Measurements from ENCODE around the gene CDCA4.

The CDCA4 gene

DNA sequence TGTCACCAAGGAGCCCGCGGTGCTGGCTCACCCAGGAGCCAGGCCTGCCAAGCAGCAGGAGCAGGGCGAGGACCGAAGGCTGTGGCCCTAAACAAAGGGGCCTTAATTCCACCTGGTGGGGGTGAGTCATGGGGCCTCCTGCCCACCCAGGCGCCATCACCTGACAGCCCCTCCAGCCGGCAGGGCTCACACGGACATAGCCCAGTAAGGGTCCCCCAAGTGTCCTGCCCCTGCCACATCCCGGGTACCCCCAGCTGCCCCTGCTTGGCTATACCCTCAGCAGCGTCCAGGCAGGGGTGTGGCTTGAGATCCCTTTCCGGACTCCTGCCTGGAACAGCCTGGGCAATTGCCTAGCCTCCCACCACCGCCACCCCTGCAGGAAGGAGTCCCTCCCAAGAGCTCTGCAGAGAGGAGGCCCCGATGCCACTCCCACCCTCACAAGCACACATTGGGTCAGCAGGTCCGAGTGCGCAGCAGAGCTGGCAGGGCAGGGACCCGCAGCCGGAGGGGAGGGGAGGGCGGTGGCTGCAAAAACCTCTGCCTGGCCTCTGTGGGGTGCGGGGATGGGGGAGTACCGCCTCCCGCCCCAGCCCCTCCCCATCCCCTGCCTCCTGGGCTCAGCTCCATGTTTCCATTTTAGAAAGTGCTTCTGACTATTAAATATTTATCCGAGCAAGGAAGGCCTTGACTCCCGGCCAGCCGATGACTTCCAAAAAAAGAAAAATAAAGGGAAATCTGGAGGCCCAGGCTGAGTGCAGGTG is 47.3 kb downstream of the CDCA4 start:
- Mint-ChIP-seq H3K4me3 (no peak overlapping the region), H3K4me1 (peaks cover 26% of the 10 kb centered on the region), H3K27ac (no peak overlapping the region), H3K9me3 (no peaks in the 10 kb centered on the region), H3K27me3 (peaks cover 50% of the 10 kb centered on the region)
- DNase-seq (no peak), ATAC-seq (no peak)

- ATAC-seq = no peak
Measured at GRCh38 chr14:104973135-104973384, 47.8 kb downstream of the CDCA4 start.

GRCh38 chr14:104972301-104973134 is 48.4 kb downstream of the CDCA4 start:
- DNase-seq = no peak
- Mint-ChIP-seq H3K4me1 (peaks cover 26% of the 10 kb centered on the region), H3K27ac (peak overlapping the region in 1 of 2 donors; percentile 78), H3K4me3 (no peak overlapping the region), H3K27me3 (peaks cover 53% of the 10 kb centered on the region), H3K9me3 (no peaks in the 10 kb centered on the region)
- ATAC-seq = no peak

More at GRCh38 chr14:104973135-104973384, 47.8 kb downstream of the CDCA4 start:
- no peak overlapping the region for H3K4me3 Mint-ChIP-seq
- no peaks in the 10 kb centered on the region for H3K9me3 Mint-ChIP-seq
- peaks cover 53% of the 10 kb centered on the region for H3K27me3 Mint-ChIP-seq
- no peak overlapping the region for H3K27ac Mint-ChIP-seq
- H3K4me1 Mint-ChIP-seq = peaks cover 24% of the 10 kb centered on the region
- no peak for DNase-seq

GRCh38 chr14:104971447-104972240 is 49.2 kb downstream of the CDCA4 start:
- Mint-ChIP-seq H3K27ac (no peak overlapping the region), H3K4me1 (peaks cover 21% of the 10 kb centered on the region), H3K27me3 (peaks cover 53% of the 10 kb centered on the region), H3K4me3 (no peak overlapping the region), H3K9me3 (no peaks in the 10 kb centered on the region)
- no peak for ATAC-seq
- no peak for DNase-seq

GRCh38 chr14:104970231-104971068 is 50.4 kb downstream of the CDCA4 start:
- H3K9me3 Mint-ChIP-seq = no peaks in the 10 kb centered on the region
- ATAC-seq = no peak
- H3K4me3 Mint-ChIP-seq = no peak overlapping the region
- peaks cover 11% of the 10 kb centered on the region for H3K4me1 Mint-ChIP-seq
- H3K27me3 Mint-ChIP-seq = peaks cover 51% of the 10 kb centered on the region
- no peak for DNase-seq
- no peak overlapping the region for H3K27ac Mint-ChIP-seq

GRCh38 chr14:104969741-104970230 is 51.1 kb downstream of the CDCA4 start:
- Mint-ChIP-seq H3K4me3 (no peak overlapping the region), H3K27me3 (peaks cover 47% of the 10 kb centered on the region), H3K9me3 (no peaks in the 10 kb centered on the region), H3K4me1 (peaks cover 10% of the 10 kb centered on the region), H3K27ac (no peak overlapping the region)
- ATAC-seq (no peak), DNase-seq (no peak)

- H3K27ac Mint-ChIP-seq = no peak overlapping the region
Measured at GRCh38 chr14:104968541-104969401, 52.1 kb downstream of the CDCA4 start.

DNA sequence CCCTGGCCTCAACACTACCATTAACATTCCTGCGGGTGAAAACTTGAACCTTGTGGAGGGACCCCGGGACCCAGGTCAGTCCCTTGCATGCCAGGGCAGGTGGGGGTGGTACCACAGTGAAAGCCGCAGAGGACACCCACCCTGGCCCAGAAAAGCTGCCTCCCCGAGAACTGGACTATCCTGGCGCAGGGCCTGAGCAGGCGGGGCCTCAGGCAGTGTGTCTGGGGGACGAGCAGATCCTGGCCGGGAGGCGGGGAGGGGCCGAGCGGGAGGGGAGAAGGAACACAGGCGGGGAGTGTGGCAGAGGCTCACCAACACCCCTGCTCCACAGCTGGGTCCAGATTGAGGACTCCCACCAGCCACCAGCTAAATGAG is 52.7 kb downstream of the CDCA4 start:
- Mint-ChIP-seq H3K4me1 (peaks cover 10% of the 10 kb centered on the region), H3K27ac (no peak overlapping the region), H3K27me3 (peaks cover 40% of the 10 kb centered on the region), H3K4me3 (no peak overlapping the region), H3K9me3 (no peaks in the 10 kb centered on the region)
- ATAC-seq = no peak
- no peak for DNase-seq

More at GRCh38 chr14:104968541-104969401, 52.1 kb downstream of the CDCA4 start:
- H3K27me3 Mint-ChIP-seq = peaks cover 40% of the 10 kb centered on the region
- no peak overlapping the region for H3K4me3 Mint-ChIP-seq
- no peak for DNase-seq
- H3K9me3 Mint-ChIP-seq = no peaks in the 10 kb centered on the region
- ATAC-seq = no peak
- H3K4me1 Mint-ChIP-seq = peaks cover 10% of the 10 kb centered on the region

DNA sequence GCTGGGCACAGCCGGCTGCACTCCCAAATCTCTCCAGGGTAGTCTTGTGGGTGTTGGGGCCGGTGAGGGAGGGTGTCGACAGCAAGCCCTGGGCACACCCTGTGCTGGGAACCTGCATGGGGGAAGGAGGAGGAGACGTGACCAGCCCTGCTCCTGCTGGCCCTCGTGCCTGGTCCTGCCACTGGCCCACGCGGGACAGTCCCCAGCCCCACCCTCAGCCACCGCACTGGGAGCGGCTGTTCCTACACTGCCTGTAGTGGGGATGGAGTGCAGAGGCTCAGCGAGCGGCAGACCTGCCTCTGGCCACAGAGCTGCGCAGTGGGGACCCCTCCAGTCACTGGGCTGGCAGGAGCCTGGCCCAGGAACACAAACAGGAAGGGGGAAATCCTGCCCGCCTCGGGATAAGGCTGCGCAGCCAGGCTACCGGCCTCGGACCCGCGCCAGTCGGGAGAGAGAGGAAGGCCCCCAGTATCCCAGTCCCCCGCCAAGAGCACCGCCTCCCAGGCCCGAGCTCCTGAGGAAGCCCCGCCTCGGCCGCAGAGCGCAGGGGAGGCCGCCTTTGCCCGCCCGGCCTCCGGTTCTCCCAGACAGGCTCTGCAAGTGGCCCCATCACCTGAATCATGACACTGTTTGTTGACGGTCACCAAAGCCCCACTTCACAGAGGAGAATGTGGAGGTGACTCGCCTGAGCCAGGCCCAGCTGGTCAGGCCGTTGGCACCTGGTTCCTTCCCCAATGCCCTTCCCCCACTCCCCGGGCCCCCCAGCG is 53.3 kb downstream of the CDCA4 start:
- Mint-ChIP-seq H3K27ac (no peak overlapping the region), H3K4me1 (peaks cover 10% of the 10 kb centered on the region), H3K27me3 (peaks cover 40% of the 10 kb centered on the region), H3K4me3 (no peak overlapping the region), H3K9me3 (no peaks in the 10 kb centered on the region)
- ATAC-seq (no peak), DNase-seq (no peak)

DNA sequence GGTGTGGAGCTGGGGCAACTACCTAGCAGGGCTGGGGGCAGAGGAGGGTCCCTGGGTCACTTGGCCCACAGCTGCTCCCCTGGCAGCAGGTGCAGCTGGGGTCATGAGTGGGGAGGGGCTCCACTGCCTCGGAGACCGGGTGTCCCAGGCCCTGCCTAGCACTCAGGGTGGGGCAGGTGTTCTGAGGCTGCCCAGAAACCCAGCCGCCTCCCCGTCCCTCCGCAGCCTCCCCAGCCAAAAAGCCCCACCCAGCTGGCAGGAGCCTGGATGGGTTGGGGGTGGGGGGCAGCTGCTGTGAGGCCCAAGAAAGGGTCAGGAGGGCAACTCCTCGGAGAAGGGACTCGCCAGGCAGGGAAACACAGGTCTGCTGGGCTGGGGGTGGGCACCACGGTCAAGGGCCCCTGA is 53.9 kb downstream of the CDCA4 start:
- Mint-ChIP-seq H3K27me3 (peaks cover 40% of the 10 kb centered on the region), H3K4me3 (no peak overlapping the region)
- no peak for ATAC-seq

DNA sequence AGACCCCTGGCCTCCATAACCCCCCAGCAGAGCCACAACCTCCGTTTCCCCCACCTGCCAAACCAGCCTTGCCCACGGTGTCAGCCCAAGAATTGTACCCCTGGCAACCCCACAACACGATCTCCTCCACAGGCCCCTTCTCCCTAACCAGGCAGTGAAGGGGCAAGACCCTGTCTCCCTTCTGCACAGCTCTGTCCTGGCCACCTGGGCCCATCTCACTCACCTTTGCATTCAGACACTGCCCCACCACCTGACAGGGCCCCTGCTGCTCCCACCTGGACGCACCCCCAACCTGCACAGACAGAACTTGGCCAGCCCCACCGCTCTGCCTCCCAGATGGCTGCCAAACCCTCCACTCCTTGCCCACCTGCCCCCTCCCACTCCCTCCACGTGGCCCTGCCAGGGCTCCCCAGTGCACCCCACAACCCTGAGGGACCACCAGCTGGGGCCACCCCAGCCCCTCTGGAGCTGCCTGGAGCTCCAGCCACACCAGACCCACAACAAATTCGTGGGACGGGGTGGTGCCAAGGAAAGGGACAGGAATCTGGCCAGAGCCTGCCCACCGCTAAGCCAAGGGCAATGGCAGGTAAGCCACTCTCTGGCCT is 54.5 kb downstream of the CDCA4 start:
- Mint-ChIP-seq H3K9me3 (no peaks in the 10 kb centered on the region), H3K4me1 (peaks cover 10% of the 10 kb centered on the region), H3K27ac (no peak overlapping the region), H3K4me3 (no peak overlapping the region), H3K27me3 (peaks cover 40% of the 10 kb centered on the region)
- DNase-seq (no peak), ATAC-seq (no peak)

More for the DNA sequence above, 53.9 kb downstream of the CDCA4 start:
- H3K27ac Mint-ChIP-seq = no peak overlapping the region
- H3K9me3 Mint-ChIP-seq = no peaks in the 10 kb centered on the region
- peaks cover 10% of the 10 kb centered on the region for H3K4me1 Mint-ChIP-seq
- DNase-seq = no peak

DNA sequence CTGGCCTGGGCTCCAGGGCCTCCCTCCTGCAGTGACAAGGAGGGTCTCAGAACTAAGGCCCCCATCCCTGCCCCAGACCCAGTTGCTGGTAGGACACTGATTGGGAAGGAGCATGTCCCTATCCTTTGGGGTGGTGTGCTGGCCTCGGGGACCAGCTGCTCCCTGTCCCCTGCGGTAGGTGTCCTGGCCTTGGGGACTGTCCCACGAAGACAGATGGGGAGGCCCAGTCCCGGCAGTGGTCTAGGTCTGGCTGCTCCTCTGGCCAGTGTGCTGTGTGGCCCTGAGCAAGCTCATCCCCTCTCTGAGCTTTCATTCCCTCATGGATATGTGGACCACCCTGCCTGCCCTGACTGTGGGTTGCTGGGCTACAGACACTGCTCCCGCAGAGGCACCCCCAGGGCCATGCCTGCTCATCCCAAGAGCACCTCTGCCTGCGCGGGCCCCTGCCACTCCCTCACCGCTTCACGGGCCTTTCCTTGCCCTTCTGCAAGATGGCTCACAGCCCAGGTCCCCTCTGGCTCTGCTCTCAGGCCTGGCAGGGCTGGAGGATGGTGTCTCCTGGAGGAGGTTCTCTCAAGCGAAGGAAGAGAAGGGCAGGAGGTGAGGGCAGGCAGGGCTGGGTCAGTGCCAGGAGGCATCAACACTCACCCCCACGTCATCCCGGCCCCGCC is 55.2 kb downstream of the CDCA4 start:
- no peak for DNase-seq

GRCh38 chr14:104964546-104964945 is 56.3 kb downstream of the CDCA4 start:
- no peak overlapping the region for H3K4me3 Mint-ChIP-seq
- no peak for ATAC-seq
- peaks cover 10% of the 10 kb centered on the region for H3K4me1 Mint-ChIP-seq
- no peaks in the 10 kb centered on the region for H3K9me3 Mint-ChIP-seq
- peaks cover 45% of the 10 kb centered on the region for H3K27me3 Mint-ChIP-seq
- DNase-seq = no peak
- H3K27ac Mint-ChIP-seq = no peak overlapping the region

More for the DNA sequence above, 55.2 kb downstream of the CDCA4 start:
- no peak overlapping the region for H3K4me3 Mint-ChIP-seq
- ATAC-seq = peak; percentile 21
- H3K27ac Mint-ChIP-seq = no peak overlapping the region
- H3K27me3 Mint-ChIP-seq = peaks cover 41% of the 10 kb centered on the region
- no peaks in the 10 kb centered on the region for H3K9me3 Mint-ChIP-seq
- H3K4me1 Mint-ChIP-seq = peaks cover 10% of the 10 kb centered on the region
